Smooth muscle cell (in vitro differentiated cells): Measurements from ENCODE around the gene PSMB7. TPM values are rescaled to one million over a fixed set of nuclear protein-coding genes. Genes with fewer than 3 reads are reported as not detected.

Experiments used
- DNase-seq: peaks from one replicate; lab custom pipeline; 2025; ENCODE audit not compliant: unreplicated experiment; lab: John Stamatoyannopoulos, UW
- H2AFZ ChIP-seq: fragments of 200-600 bp; sonication (generic); 2 replicates; pipeline ENCODE4 v1.6.0; 2016; ENCODE audit warnings: antibody characterized with exemption, low read depth, mild to moderate bottlenecking
- H3F3A ChIP-seq: fragments of 200-600 bp; sonication (generic); 2 replicates; pipeline ENCODE4 v1.6.0; 2017; ENCODE audit warnings: antibody characterized with exemption, low read depth
- H3K27ac ChIP-seq: fragments of 200-600 bp; sonication (generic); 2 replicates; pipeline ENCODE4 v1.5.1; 2016; ENCODE audit warnings: low read depth, mild to moderate bottlenecking
- H3K27me3 ChIP-seq: fragments of 200-600 bp; sonication (generic); 2 replicates; pipeline ENCODE4 v1.6.1; 2016; ENCODE audit warnings: low read depth, mild to moderate bottlenecking
- H3K36me3 ChIP-seq: fragments of 200-600 bp; sonication (generic); 2 replicates; pipeline ENCODE4 v1.5.1; 2016; ENCODE audit warnings: low read depth
- H3K4me1 ChIP-seq: fragments of 200-600 bp; sonication (generic); 2 replicates; pipeline ENCODE4 v1.5.1; 2016; ENCODE audit warnings: low read depth
- H3K4me2 ChIP-seq: fragments of 200-600 bp; sonication (generic); 2 replicates; pipeline ENCODE4 v1.6.0; 2016; ENCODE audit warnings: mild to moderate bottlenecking
- H3K4me3 ChIP-seq: fragments of 200-600 bp; sonication (generic); 2 replicates; pipeline ENCODE4 v1.5.1; 2016; ENCODE audit warnings: mild to moderate bottlenecking
- H3K79me2 ChIP-seq: fragments of 200-600 bp; sonication (generic); 2 replicates; pipeline ENCODE4 v1.6.0; 2016; ENCODE audit warnings: low read depth, mild to moderate bottlenecking
- H3K9ac ChIP-seq: fragments of 200-600 bp; sonication (generic); 2 replicates; pipeline ENCODE4 v1.6.0; 2016; ENCODE audit warnings: low read depth
- H3K9me3 ChIP-seq: fragments of 200-600 bp; sonication (generic); replicated peaks from 2 replicates; pipeline ENCODE4 v1.5.1; 2016; ENCODE audit warnings: low read depth
- H4K20me1 ChIP-seq: fragments of 200-600 bp; sonication (generic); 2 replicates; pipeline ENCODE4 v1.6.0; 2016; ENCODE audit warnings: low read depth
- CTCF ChIP-seq: fragments of 200-600 bp; sonication (generic); IDR thresholded peaks from 2 replicates; pipeline ENCODE4 v1.5.1; 2017; ENCODE audit warnings: borderline replicate concordance, mild to moderate bottlenecking, antibody characterized with exemption; ENCODE audit not compliant: insufficient read depth, poor library complexity, severe bottlenecking
- WGBS: methylation state at CpG from one replicate; pipeline ENCODE4 v1.1.7; 2016; ENCODE audit warnings: low lambda C conversion rate; 5-methylcytosine and 5-hydroxymethylcytosine counted together
- polyA plus RNA-seq: library from polyadenylated mRNA; unstranded; fragments of >200 nt; fragmentation: Nextera tagmentation; extraction: Ambion mirVana; gene quantifications from 2 replicates; pipeline ENCODE4 v1.2.1, GENCODE V29; 2016
- total RNA-seq: library from RNA; depleted of rRNA; stranded (reverse); fragments of >200 nt; gene quantifications from 2 replicates; pipeline ENCODE4 v1.2.3, GENCODE V29; 2014

Gene PSMB7
- total and polyA plus RNA-seq, 2 experiments from 2014 or later = 246 to 302 TPM

- Histone ChIP-seq H3K79me2 (peaks cover 55% of the 10 kb centered on the region), H3K9me3 (no peaks in the 10 kb centered on the region), H3K27ac (no peak overlapping the region), H3K4me1 (peaks cover 27% of the 10 kb centered on the region), H3F3A (peaks cover 5% of the 10 kb centered on the region), H4K20me1 (peaks cover 100% of the 10 kb centered on the region), H3K36me3 (peaks cover 7% of the 10 kb centered on the region), H3K27me3 (no peaks in the 10 kb centered on the region), H3K9ac (no peak overlapping the region), H3K4me3 (no peak overlapping the region), H2AFZ (no peak overlapping the region), H3K4me2 (no peak overlapping the region)
- DNase-seq = no peak
- WGBS = 92% methylated on average over 8 of the region's 8 CpGs
- no peak for TF ChIP-seq CTCF
Measured at GRCh38 chr9:124398191-124398935, 16.9 kb downstream of the PSMB7 start.

- no peak overlapping the region for H3K9ac ChIP-seq
- H3K4me3 ChIP-seq = no peak overlapping the region
- no peak for DNase-seq
- WGBS = 79% methylated on average over 4 of the region's 4 CpGs
- no peak overlapping the region for H3K4me2 ChIP-seq
- H2AFZ ChIP-seq = no peak overlapping the region
- H3K36me3 ChIP-seq = no peaks in the 10 kb centered on the region
- peaks cover 35% of the 10 kb centered on the region for H3K4me1 ChIP-seq
- no peak for TF ChIP-seq CTCF
- no peak overlapping the region for H3K27ac ChIP-seq
- H3K27me3 ChIP-seq = no peaks in the 10 kb centered on the region
- peaks cover 100% of the 10 kb centered on the region for H4K20me1 ChIP-seq
- H3F3A ChIP-seq = peaks cover 12% of the 10 kb centered on the region
- H3K79me2 ChIP-seq = peaks cover 40% of the 10 kb centered on the region
- no peaks in the 10 kb centered on the region for H3K9me3 ChIP-seq
Measured at GRCh38 chr9:124395826-124396225, 19.4 kb downstream of the PSMB7 start.

- Histone ChIP-seq H3K4me2 (no peak overlapping the region), H3K79me2 (peaks cover 52% of the 10 kb centered on the region), H3K27ac (no peak overlapping the region), H4K20me1 (peaks cover 100% of the 10 kb centered on the region), H3K4me1 (peaks cover 31% of the 10 kb centered on the region), H2AFZ (no peak overlapping the region), H3K4me3 (no peak overlapping the region), H3F3A (peaks cover 12% of the 10 kb centered on the region), H3K36me3 (no peaks in the 10 kb centered on the region), H3K9me3 (no peaks in the 10 kb centered on the region), H3K27me3 (no peaks in the 10 kb centered on the region), H3K9ac (no peak overlapping the region)
- 94% methylated on average over 3 of the region's 3 CpGs for WGBS
- DNase-seq = no peak
- TF ChIP-seq CTCF = no peak
Measured at GRCh38 chr9:124394596-124394995, 20.6 kb downstream of the PSMB7 start.

- WGBS = 65% methylated on average over 2 of the region's 2 CpGs
- DNase-seq = no peak
- no peaks in the 10 kb centered on the region for H3K36me3 ChIP-seq
- H3K27ac ChIP-seq = no peak overlapping the region
- peaks cover 12% of the 10 kb centered on the region for H3F3A ChIP-seq
- no peak overlapping the region for H3K4me3 ChIP-seq
- no peak overlapping the region for H2AFZ ChIP-seq
- TF ChIP-seq CTCF = no peak
- H3K4me1 ChIP-seq = peaks cover 27% of the 10 kb centered on the region
- peaks cover 100% of the 10 kb centered on the region for H4K20me1 ChIP-seq
- H3K79me2 ChIP-seq = peaks cover 56% of the 10 kb centered on the region
- no peak overlapping the region for H3K4me2 ChIP-seq
- no peaks in the 10 kb centered on the region for H3K9me3 ChIP-seq
- no peaks in the 10 kb centered on the region for H3K27me3 ChIP-seq
- H3K9ac ChIP-seq = no peak overlapping the region
Measured at GRCh38 chr9:124394167-124394566, 21.1 kb downstream of the PSMB7 start.
